B cell (primary cell): ENCODE results near the gene SEPTIN11. TPM values are rescaled to one million over a fixed set of nuclear protein-coding genes. Genes with fewer than 3 reads are reported as not detected.

Experiments
- ATAC-seq: fragments of 200-7000 bp; cut with Tn5 transposase; one replicate; pipeline ENCODE4 v1.10.0; 2021; ENCODE audit warnings: low read depth, mild to moderate bottlenecking, moderate number of reproducible peaks, moderate library complexity
- CTCF ChIA-PET: fragments of 350-600 bp; sonication (Branson Sonifier 250); formaldehyde crosslinking; loops from one replicate; lab custom pipeline; 2021; ENCODE audit warnings: antibody characterized with exemption, inconsistent platforms; lab: Charles Lee
- POLR2A ChIA-PET: fragments of 350-600 bp; sonication (Branson Sonifier 250); formaldehyde crosslinking; loops from one replicate; lab custom pipeline; 2021; ENCODE audit warnings: antibody characterized with exemption; lab: Charles Lee
- DNase-seq: peaks from one replicate; pipeline ENCODE4 v3.0.0; 2013
- H2AFZ ChIP-seq: 2 replicates; pipeline ENCODE4 v1.6.1; 2012; ENCODE audit warnings: mild to moderate bottlenecking, low read depth, low read length; ENCODE audit not compliant: insufficient read depth, poor library complexity, severe bottlenecking
- H3K27ac ChIP-seq, 2 donors: 1 replicate in 1 of 2; 2 replicates in 1 of 2; pipeline ENCODE4 v1.5.1; 2012 to 2013; ENCODE audit warnings: low read length in 2 of 2, mild to moderate bottlenecking in 2 of 2, moderate library complexity in 1 of 2
- H3K27me3 ChIP-seq, 4 experiments: fragments of 200-600 bp in 1 of 4; sonication (generic) in 1 of 4; replicated peaks in 1 of 4; 1 replicate in 2 of 4; 2 replicates in 2 of 4; pipeline versions ENCODE4 v1.6.1 to v1.7.0; 2013 to 2016; ENCODE audit warnings: low read length in 3 of 4, mild to moderate bottlenecking in 2 of 4, mixed read lengths in 1 of 4, moderate library complexity in 1 of 4; ENCODE audit not compliant: insufficient read depth in 4 of 4, control insufficient read depth in 3 of 4; ENCODE audit errors: control extremely low read depth in 1 of 4
- H3K36me3 ChIP-seq, 2 experiments: replicated peaks in 1 of 2; 1 replicate in 1 of 2; 2 replicates in 1 of 2; pipeline versions ENCODE4 v1.6.1 to v1.7.1; 2013; ENCODE audit warnings: low read length in 1 of 2; ENCODE audit not compliant: insufficient read depth in 2 of 2, control insufficient read depth in 1 of 2; ENCODE audit errors: control extremely low read depth in 1 of 2, extremely low read depth in 1 of 2
- H3K4me1 ChIP-seq, 2 donors: fragments of 200-600 bp in 1 of 2; sonication (generic) in 1 of 2; 1 replicate in 1 of 2; 2 replicates in 1 of 2; pipeline versions ENCODE4 v1.5.1 to v1.6.1; 2013 to 2017; ENCODE audit warnings: low read length in 2 of 2; ENCODE audit not compliant: control insufficient read depth in 2 of 2, insufficient read depth in 2 of 2
- H3K4me2 ChIP-seq: replicated peaks from 2 replicates; pipeline ENCODE3; 2012; ENCODE audit warnings: mild to moderate bottlenecking, low read depth, low read length; ENCODE audit not compliant: poor library complexity, severe bottlenecking
- H3K4me3 ChIP-seq, 5 experiments: fragments of 200-600 bp in 1 of 5; sonication (generic) in 1 of 5; 1 replicate in 3 of 5; 2 replicates in 2 of 5; pipeline versions ENCODE4 v1.5.1 to v1.7.0; 2011 to 2016; ENCODE audit warnings: low read length in 4 of 5, mild to moderate bottlenecking in 4 of 5, low read depth in 2 of 5, control low read depth in 1 of 5, moderate library complexity in 1 of 5; ENCODE audit not compliant: insufficient read depth in 1 of 5; ENCODE audit errors: control extremely low read depth in 1 of 5, extremely low read depth in 1 of 5
- H3K79me2 ChIP-seq: fragments of 200-600 bp; sonication (generic); one replicate; pipeline ENCODE4 v1.6.0; 2016; ENCODE audit warnings: low read length; ENCODE audit not compliant: control insufficient read depth, insufficient read depth
- H3K9ac ChIP-seq: fragments of 200-600 bp; sonication (generic); 2 replicates; pipeline ENCODE4 v1.6.1; 2017; ENCODE audit warnings: mild to moderate bottlenecking, low read length, moderate library complexity
- H3K9me3 ChIP-seq, 3 donors: one replicate each; pipeline versions ENCODE4 v1.6.1 to v1.7.1; 2013; ENCODE audit warnings: low read length in 2 of 3; ENCODE audit not compliant: control insufficient read depth in 2 of 3, insufficient read depth in 1 of 3; ENCODE audit errors: control extremely low read depth in 1 of 3
- H4K20me1 ChIP-seq: 2 replicates; pipeline ENCODE4 v1.6.0; 2012; ENCODE audit warnings: mild to moderate bottlenecking, low read length; ENCODE audit not compliant: insufficient read depth, control insufficient read depth, poor library complexity, severe bottlenecking
- H3K27ac Mint-ChIP-seq: one replicate; pipeline ENCODE4 v1.8.0; 2021; ENCODE audit warnings: mixed read lengths
- H3K27me3 Mint-ChIP-seq: one replicate; pipeline ENCODE4 v1.8.0; 2021; ENCODE audit warnings: mixed read lengths
- H3K4me1 Mint-ChIP-seq: one replicate; pipeline ENCODE4 v1.8.0; 2021; ENCODE audit warnings: mixed read lengths
- H3K4me3 Mint-ChIP-seq: one replicate; pipeline ENCODE4 v1.8.0; 2021; ENCODE audit warnings: mixed read lengths
- H3K9me3 Mint-ChIP-seq: one replicate; pipeline ENCODE4 v1.8.0; 2022; ENCODE audit warnings: mixed read lengths; ENCODE audit not compliant: insufficient read depth
- CTCF ChIP-seq: fragments of 200-600 bp; IDR thresholded peaks from one replicate; pipeline ENCODE4 v1.8.0; 2022; ENCODE audit warnings: antibody characterized with exemption, mild to moderate bottlenecking
- EZH2 ChIP-seq: IDR thresholded peaks from 2 replicates; pipeline ENCODE4 v1.6.1; 2012; ENCODE audit warnings: borderline replicate concordance, low read depth, mild to moderate bottlenecking, moderate library complexity, low read length; ENCODE audit not compliant: insufficient read depth, poor library complexity, severe bottlenecking
- WGBS: methylation state at CpG from one replicate; pipeline ENCODE4 v1.1.5; 2013; ENCODE audit warnings: missing lambda C conversion rate; ENCODE audit not compliant: insufficient coverage; 5-methylcytosine and 5-hydroxymethylcytosine counted together
- intact Hi-C: fragments of 100-400 bp; cut with micrococcal nuclease; formaldehyde crosslinking; loops from one replicate; pipeline ENCODE4 v1.10.0; 2022
- polyA plus RNA-seq: library from polyadenylated mRNA; depleted of rRNA; stranded (reverse); fragments of >200 nt; gene quantifications from 2 replicates; pipeline ENCODE4 v1.2.3, GENCODE V29; 2012
- total RNA-seq, 2 donors: library from RNA; stranded (reverse); fragments of 120-200 nt in 1 of 2; gene quantifications; 1 replicate in 1 of 2; 2 replicates in 1 of 2; pipeline versions ENCODE4 v1.2.3 to v1.2.4, GENCODE V29; 2013 to 2022

Gene SEPTIN11
- total and polyA plus RNA-seq, 2 donors (not counting 1 experiment from before 2014, with no cell fraction given): 3.5 to 22.7 TPM

GRCh38 chr4:76990288-76991080 lies 40.9 kb downstream of the SEPTIN11 start:
- Histone ChIP-seq H3K4me3 (no peak overlapping the region), H3K9me3 (peaks cover 0 to 3% (median 0%) of the 10 kb centered on the region in 3 donors), H3K36me3 (no peaks in the 10 kb centered on the region), H3K4me1 (peaks cover 0 to 7% of the 10 kb centered on the region in 2 donors), H3K4me2 (no peak overlapping the region), H3K27me3 (no peaks in the 10 kb centered on the region), H3K27ac (no peak overlapping the region), H2AFZ (no peak overlapping the region), H3K79me2 (no peaks in the 10 kb centered on the region), H4K20me1 (no peaks in the 10 kb centered on the region), H3K9ac (no peak overlapping the region)
- H3K4me3 Mint-ChIP-seq: no peak overlapping the region
- no peaks in the 10 kb centered on the region for H3K27me3 Mint-ChIP-seq
- TF ChIP-seq EZH2 (no peak), CTCF (no peak)
- H3K4me1 Mint-ChIP-seq: peaks cover 12% of the 10 kb centered on the region
- ChIA-PET POLR2A (no interaction called here), CTCF (no interaction called here)
- no peak for ATAC-seq
- no peak for DNase-seq
- peaks cover 5% of the 10 kb centered on the region for H3K9me3 Mint-ChIP-seq
- no peak overlapping the region for H3K27ac Mint-ChIP-seq
- 100% methylated on average over 7 of the region's 12 CpGs for WGBS
- intact Hi-C loops: no loop called here

GRCh38 chr4:76991161-76991660 lies 41.7 kb downstream of the SEPTIN11 start:
- Mint-ChIP-seq H3K27me3 (no peaks in the 10 kb centered on the region), H3K4me1 (peaks cover 12% of the 10 kb centered on the region), H3K4me3 (no peak overlapping the region), H3K9me3 (peaks cover 5% of the 10 kb centered on the region), H3K27ac (no peak overlapping the region)
- TF ChIP-seq EZH2: no peak
- TF ChIP-seq CTCF: no peak
- H3K27me3 ChIP-seq: no peaks in the 10 kb centered on the region
- peaks cover 0 to 7% of the 10 kb centered on the region in 2 donors for H3K4me1 ChIP-seq
- no peaks in the 10 kb centered on the region for H3K79me2 ChIP-seq
- WGBS: no CpG with 5 or more reads among the region's 1 CpG
- ChIA-PET POLR2A (no interaction called here), CTCF (no interaction called here)
- ATAC-seq (no peak), DNase-seq (no peak)
- peaks cover 0 to 3% (median 0%) of the 10 kb centered on the region in 3 donors for H3K9me3 ChIP-seq
- H3K4me3 ChIP-seq: no peak overlapping the region
- H2AFZ ChIP-seq: no peak overlapping the region
- no peak overlapping the region for H3K9ac ChIP-seq
- H3K4me2 ChIP-seq: no peak overlapping the region
- H3K27ac ChIP-seq: no peak overlapping the region
- peaks cover 0 to under 1% of the 10 kb centered on the region in 2 experiments for H3K36me3 ChIP-seq
- intact Hi-C loops: no loop called here
- H4K20me1 ChIP-seq: no peaks in the 10 kb centered on the region
